Measurements from ENCODE around the gene RCBTB2. TPM values are rescaled to one million over a fixed set of nuclear protein-coding genes. Genes with fewer than 3 reads are reported as not detected.

The RCBTB2 gene
- total RNA-seq, 2 donors from 2014 or later, result 1.6 to 6.0 TPM

DNA sequence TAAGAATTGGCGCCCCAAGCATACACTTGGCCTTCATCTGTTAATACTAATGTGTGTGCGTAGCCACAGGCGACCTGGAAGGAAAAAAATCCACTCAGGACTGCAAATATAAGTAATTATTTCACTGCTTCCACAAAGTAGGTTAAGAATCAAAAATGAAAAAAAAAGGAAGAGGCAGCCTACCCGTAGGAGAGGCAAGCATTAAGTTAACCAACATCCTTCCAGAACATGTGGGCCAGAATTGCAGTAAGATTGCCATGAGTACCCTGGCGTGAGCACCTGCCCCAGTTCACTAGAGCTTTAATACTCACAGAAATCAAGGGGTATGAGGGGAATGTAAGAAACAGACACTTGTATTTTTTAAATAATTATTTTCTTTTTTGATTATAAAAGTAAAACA is 22.2 kb downstream of the RCBTB2 start:
- TF ChIP-seq CTCF (IDR thresholded peaks at IDR 0.05) (no peak), POLR2A (IDR thresholded peaks at IDR 0.05) (no peak)
- Histone ChIP-seq H3K27ac (no peak overlapping the region), H3K27me3 (no peaks in the 10 kb centered on the region), H3K4me3 (no peak overlapping the region), H3K4me1 (no peaks in the 10 kb centered on the region), H3K36me3 (replicated peaks in 1 of 2; ENCODE audit: insufficient read depth in 1 of 2, low read depth in 2 of 2) (no peaks in the 10 kb centered on the region), H3K9me3 (no peaks in the 10 kb centered on the region)
- intact Hi-C loops (cut with DNase I), result no loop called here
- ATAC-seq (no peak), DNase-seq (no peak)
- WGBS, 2 donors, result 85 to 89% methylated on average over 5 of the region's 5 CpGs

- intact Hi-C loops (cut with DNase I), result no loop called here
Measured at GRCh38 chr13:48508011-48508410, 24.9 kb downstream of the RCBTB2 start.

GRCh38 chr13:48507021-48507420 is 25.9 kb downstream of the RCBTB2 start:
- Histone ChIP-seq H3K4me1 (no peaks in the 10 kb centered on the region), H3K27me3 (no peaks in the 10 kb centered on the region), H3K36me3 (replicated peaks in 1 of 2; ENCODE audit: insufficient read depth in 1 of 2, low read depth in 2 of 2) (no peaks in the 10 kb centered on the region), H3K9me3 (no peaks in the 10 kb centered on the region), H3K4me3 (no peak overlapping the region), H3K27ac (peak overlapping the region in 1 of 4 donors; percentile 46)
- TF ChIP-seq CTCF (IDR thresholded peaks at IDR 0.05) (no peak), POLR2A (IDR thresholded peaks at IDR 0.05) (no peak)
- ATAC-seq, result no peak
- no peak for DNase-seq
- 93 to 95% methylated on average over 10 of the region's 10 CpGs for WGBS, 2 donors
- intact Hi-C loops (cut with DNase I), result no loop called here

More at GRCh38 chr13:48508011-48508410, 24.9 kb downstream of the RCBTB2 start:
- H3K9me3 ChIP-seq, result no peaks in the 10 kb centered on the region
- WGBS, 2 donors, result 90% methylated on average over 6 of the region's 6 CpGs
- H3K36me3 ChIP-seq (replicated peaks in 1 of 2; ENCODE audit: insufficient read depth in 1 of 2, low read depth in 2 of 2), result no peaks in the 10 kb centered on the region
- H3K27ac ChIP-seq, result no peak overlapping the region
- H3K27me3 ChIP-seq, result no peaks in the 10 kb centered on the region
- DNase-seq, result no peak
- no peak overlapping the region for H3K4me3 ChIP-seq
- TF ChIP-seq POLR2A (IDR thresholded peaks at IDR 0.05), result no peak
- no peak for TF ChIP-seq CTCF (IDR thresholded peaks at IDR 0.05)
- no peaks in the 10 kb centered on the region for H3K4me1 ChIP-seq
- no peak for ATAC-seq

DNA sequence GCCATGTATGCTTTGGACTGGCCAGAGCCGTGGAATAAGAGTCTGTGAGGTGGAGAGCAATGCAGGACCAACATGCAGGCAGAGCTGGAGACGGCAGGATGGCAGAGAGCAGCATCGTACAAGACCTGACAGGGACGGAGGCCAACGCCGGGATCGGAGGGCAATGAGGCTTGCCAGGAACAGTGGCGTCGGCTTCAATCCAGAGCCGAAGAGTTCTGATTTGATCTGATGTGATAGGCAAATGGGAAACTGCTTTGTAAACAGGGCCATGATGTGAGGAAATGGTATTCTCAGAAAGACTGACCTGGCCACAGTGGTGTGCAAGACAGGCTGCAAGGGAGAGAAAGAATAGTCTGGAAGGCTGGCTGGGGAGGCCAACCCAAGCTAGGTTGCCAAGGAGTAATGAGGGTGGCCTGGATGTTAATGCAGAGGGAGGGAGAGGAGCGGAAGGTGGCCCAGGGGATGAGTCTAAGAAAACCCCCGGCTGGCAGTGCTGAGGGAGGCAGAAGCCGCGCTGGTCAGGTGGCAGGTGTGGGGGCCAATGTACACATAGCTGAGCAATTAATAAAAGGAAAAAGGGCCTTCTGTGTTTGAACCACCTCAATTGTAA is 26.7 kb downstream of the RCBTB2 start:
- H3K4me3 ChIP-seq, result no peak overlapping the region
- H3K27me3 ChIP-seq, result no peaks in the 10 kb centered on the region
- H3K36me3 ChIP-seq (replicated peaks in 1 of 2; ENCODE audit: insufficient read depth in 1 of 2, low read depth in 2 of 2), result no peaks in the 10 kb centered on the region
- TF ChIP-seq CTCF (IDR thresholded peaks at IDR 0.05), result no peak
- TF ChIP-seq POLR2A (IDR thresholded peaks at IDR 0.05), result no peak
- intact Hi-C loops (cut with DNase I), result no loop called here
- H3K4me1 ChIP-seq, result no peaks in the 10 kb centered on the region
- ATAC-seq (peak; percentile 15), DNase-seq (peak in 1 of 4 donors; percentile 7)
- WGBS, 2 donors, result 78 to 84% methylated on average over 14 of the region's 14 CpGs
- peak overlapping the region in 2 of 4 donors; percentile 46 to 66 for H3K27ac ChIP-seq
- no peaks in the 10 kb centered on the region for H3K9me3 ChIP-seq

- no peaks in the 10 kb centered on the region for H3K9me3 ChIP-seq
- 73 to 78% methylated on average over 11 of the region's 11 CpGs for WGBS, 2 donors
- intact Hi-C loops (cut with DNase I), result no loop called here
- no peaks in the 10 kb centered on the region for H3K27me3 ChIP-seq
- DNase-seq (peak in 2 of 4 donors; percentile 10 to 74), ATAC-seq (no peak)
- TF ChIP-seq POLR2A (IDR thresholded peaks at IDR 0.05) (peak in 1 of 3 donors; percentile 5), CTCF (IDR thresholded peaks at IDR 0.05) (no peak)
- H3K4me1 ChIP-seq, result no peaks in the 10 kb centered on the region
- H3K4me3 ChIP-seq, result no peak overlapping the region
- H3K27ac ChIP-seq, result peak overlapping the region in 2 of 4 donors; percentile 46 to 66
- no peaks in the 10 kb centered on the region for H3K36me3 ChIP-seq (replicated peaks in 1 of 2; ENCODE audit: insufficient read depth in 1 of 2, low read depth in 2 of 2)
Measured at GRCh38 chr13:48505597-48506091, 27.2 kb downstream of the RCBTB2 start.
